Measurements from ENCODE around the gene ALKBH8.
"Not testable (repeated sequence)": the region's sequence is repeated elsewhere in the genome, so short reads cannot be mapped to it uniquely, and the experiment has no call there.

Gene ALKBH8, protein sequence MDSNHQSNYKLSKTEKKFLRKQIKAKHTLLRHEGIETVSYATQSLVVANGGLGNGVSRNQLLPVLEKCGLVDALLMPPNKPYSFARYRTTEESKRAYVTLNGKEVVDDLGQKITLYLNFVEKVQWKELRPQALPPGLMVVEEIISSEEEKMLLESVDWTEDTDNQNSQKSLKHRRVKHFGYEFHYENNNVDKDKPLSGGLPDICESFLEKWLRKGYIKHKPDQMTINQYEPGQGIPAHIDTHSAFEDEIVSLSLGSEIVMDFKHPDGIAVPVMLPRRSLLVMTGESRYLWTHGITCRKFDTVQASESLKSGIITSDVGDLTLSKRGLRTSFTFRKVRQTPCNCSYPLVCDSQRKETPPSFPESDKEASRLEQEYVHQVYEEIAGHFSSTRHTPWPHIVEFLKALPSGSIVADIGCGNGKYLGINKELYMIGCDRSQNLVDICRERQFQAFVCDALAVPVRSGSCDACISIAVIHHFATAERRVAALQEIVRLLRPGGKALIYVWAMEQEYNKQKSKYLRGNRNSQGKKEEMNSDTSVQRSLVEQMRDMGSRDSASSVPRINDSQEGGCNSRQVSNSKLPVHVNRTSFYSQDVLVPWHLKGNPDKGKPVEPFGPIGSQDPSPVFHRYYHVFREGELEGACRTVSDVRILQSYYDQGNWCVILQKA
- 11.1 to 27.8 (median 23.0) reads per million in 4 donors for total RNA-seq

DNA sequence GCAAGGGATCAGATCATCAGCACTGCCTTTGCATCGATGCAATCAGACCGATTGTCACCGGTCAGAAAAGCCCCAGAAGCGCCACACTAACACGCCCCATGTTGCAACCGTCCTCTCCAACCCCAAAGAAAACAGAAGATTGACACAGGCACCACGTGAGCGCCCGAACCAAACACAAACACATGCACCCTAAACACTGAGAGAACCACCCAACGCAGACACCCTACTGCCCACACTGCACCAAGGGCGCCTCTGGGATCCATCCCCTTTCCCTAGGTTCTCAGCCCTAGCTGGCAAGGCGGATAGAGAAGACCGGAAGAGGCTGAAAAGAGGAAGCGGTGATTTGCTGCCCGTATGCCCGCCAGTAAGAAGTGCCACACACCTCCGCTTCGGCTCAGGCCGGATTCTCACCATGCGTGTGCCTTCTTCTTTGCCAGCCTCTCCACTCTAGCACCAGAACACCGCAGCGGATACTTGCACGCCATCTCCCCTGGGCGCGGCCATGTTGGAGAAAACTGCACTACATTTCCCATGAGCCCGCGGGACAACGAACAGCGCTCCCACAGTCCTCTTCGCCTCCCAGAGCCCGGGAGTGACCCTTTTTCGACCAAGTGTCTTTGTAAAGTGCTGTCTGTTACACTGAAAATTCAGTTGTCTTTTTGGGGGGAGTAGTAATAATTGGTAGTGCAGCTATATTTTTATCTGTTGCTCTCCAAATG lies at the start of gene ALKBH8:
TSS of gene ALKBH8 (minus strand) at position 517 of the 719 bp plus-strand sequence. CDS start 4,842 bp downstream, outside the sequence.
- DNase-seq, result peak; percentile 55 to 80 (median 68)

DNA sequence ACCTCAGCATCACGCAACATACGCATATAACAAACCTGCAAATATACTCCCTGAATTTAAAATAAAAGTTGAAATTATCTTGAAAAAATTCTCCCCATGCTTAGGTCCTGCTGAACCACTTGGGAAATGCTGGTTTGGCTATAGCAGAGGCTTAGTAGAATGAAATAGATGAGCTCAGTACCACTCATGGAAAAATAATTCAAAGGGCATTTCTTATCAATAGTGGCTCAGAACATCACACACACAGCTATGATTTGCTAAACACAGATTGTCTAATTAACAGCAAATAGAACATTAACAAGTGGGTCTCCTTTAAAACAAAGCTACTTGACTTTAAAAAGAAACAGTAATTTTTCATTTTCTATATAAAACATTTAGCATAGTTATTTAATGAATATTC lies 46.9 kb upstream of the ALKBH8 start:
- DNase-seq, result no peak

DNA sequence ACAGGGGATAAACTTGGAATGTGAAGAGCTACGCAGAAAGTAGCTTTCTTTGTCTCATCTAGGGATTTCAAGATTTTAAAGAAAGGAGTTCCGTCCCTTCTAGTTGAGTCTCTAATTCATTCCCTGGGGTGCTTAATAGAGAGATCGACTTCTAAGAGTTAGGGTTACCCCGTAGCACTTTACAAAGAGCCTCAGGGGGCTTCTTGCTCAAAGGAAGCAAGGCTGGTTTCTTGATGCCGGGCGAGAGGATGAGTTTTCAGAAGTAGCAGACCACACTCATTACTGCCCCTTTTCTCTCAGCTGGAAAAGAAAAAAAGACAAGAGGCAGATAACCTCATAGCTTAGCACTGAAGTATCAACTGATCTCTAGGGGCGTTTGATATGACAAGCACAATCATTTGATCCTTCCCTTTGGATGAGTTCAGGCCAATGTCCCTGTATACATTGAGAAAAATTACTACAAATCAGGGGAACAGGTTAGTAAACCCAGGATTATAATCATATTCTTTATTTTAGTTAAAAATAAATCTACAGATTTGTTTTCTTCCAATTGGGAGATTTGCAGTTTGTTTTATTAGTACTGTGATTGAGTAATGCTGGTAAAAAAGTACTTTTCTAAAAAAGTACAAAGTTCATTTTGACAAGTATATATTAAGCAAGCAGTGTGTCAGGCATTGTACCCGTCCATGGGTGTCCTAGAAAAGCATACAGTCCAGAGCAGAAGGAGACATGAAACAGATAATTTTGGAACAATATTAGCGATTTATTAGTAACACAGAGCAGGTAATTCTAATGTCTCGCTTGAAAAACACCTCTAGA lies 44.1 kb upstream of the ALKBH8 start:
- DNase-seq, result no peak

DNA sequence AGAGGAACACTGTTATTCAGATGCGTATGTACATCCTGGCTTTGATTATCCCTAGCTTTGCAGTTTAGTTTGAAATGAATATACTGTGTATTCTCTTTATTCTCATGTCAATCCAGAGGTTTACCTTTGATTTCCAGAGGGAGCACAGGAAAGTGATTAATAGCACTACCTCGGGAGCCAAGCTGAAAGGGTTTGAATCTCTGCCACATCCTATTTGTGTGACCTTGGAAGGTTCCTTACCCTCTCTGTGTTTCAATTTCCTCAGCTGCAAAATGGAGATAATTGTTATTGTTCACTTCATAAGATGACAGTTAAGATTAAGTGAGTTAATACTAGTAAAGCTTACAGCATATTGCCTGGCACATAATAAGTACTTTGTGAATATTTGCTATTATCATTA lies 43.3 kb upstream of the ALKBH8 start:
- DNase-seq, result no peak

DNA sequence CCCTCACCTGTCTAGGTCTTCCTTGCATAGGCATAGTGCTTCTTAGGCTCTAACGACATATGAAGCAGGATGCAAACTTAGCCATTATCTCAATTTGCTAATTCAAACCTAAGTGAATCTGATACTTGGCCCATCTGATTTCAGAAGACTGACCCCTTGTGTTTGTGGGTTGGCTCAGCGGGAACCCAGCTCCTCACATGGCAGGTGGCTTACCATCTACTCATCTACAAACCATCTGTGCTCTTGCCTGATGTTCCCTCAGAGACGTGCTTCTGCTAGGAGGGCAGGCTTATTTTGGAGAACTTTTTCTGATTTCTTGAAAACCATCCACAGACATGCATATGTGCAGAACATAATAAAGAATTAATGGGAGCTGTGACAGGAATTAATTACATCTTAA lies 40.6 kb upstream of the ALKBH8 start:
- DNase-seq, result peak in 1 of 5 donors; percentile 3

DNA sequence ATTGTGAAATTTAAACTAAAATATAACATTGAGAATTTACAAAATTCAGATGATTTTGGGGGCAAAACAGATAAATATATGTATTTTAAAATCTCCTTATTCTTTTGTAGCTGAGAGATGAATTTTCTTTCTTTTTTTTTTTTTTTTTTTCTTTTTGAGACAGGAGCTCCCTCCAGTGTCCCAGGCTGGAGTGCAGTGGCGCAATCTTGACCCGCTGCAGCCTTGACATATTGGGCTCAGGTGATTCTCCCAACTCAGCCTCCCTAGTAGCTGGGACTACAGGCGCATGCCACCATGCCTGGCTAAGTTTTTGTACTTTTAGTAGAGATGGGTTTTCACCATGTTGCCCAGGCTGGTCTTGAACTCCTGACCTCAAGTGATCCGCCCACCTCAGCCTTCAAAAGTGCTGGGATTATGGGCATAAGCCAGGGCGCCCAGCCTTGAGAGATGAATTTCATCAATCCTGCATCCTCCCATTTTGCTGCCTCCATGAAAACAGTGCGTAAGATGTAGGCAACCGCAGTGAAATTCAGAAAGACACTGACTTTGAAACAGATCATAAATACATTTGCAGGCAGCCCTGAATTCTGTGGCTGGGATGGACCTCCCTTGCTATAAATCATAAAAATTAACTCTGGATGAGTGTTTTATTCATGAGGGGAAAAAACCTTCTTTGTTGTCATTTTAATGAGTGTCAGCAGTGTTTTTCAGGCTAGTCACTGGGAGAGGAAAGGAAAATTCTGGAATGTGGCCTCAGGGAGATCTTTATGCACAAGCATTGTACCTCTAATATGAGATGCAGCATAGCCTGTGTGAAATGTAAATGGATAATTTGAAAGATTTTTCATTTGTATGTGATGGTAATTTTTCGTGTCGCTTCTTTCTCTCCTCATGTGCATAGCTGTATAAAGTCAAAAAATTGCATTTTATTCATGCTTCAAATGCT lies 39.8 kb upstream of the ALKBH8 start:
- DNase-seq, result no peak

DNA sequence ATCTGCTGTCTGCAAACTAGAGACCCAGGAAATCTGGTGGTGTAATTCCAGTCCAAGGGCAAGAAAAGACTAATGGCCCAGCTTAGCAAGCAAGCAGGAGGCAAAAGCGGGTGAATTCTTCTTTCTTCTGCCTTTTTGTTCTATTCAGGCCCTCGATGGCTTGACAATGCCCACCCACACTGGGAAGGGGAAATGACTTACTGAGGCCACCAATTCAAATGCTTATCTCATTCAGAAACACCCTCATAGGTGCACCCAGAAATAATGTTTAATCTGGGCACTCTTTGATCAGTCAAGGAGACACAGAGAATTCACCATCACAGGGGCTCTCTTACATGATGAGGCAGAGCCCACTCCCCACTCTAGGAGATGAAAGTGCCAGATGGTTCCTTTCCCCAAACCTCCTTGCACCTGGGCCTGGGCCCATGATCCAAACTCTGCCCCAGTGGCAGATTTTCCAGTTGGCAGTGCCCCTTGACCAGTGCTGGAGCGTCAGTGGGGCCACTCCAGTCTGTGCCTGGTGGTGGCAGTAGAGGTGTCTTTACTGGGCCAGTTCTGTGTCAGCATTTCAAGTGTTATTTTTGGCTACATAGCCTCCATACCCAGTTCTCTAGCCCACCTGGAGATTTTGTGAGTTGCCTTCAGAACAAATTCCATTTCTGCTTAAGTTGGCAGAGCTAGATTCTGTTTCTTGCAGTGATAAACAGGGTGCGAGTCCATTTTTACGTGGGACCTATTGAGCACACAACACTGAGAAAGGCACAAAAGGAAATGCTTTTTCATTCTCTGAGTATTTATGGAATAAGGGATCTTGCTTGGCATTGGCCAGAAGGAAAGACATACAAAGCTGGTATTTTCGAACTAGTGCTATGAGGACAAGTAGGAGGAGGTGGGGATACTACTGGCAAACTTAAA lies 32.9 kb upstream of the ALKBH8 start:
- DNase-seq, result no peak

DNA sequence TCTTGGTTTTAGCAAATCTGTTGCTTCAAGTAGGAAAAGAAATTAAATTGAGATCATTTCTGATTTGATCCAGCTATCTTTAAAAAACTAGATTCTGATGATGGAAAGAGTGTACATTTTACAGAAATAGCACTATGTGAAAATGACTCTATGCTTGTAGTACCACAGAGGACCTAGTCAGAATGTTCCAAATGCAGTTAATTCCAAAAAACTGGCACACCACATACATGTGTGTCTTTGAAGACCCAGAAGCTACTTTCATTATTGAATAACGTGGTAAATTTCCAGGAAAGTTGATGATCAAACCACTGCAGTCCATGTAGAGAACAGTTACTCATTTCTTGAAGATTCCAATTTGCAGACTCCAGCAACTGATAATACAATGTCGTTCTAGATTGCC lies 29.2 kb upstream of the ALKBH8 start:
- DNase-seq, result no peak

DNA sequence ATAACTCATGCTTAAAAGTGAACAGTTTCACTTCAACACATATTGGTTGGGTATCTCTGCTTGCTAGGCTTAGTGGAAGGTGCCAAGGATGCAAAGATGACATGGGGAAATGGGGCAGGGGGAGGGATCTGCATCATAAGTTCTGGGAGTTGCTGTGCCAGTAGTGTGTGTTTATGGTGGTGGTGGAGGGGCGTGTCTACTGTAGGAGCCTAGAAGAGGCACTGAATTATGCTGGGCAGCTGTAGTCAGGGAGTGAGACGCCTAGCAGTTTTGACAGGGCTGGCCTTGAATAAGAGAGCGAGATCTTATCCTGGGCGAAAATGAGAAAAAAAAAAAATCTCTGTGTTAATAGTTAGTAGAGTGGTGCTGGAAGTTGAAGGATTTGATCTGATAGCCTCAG lies 28.4 kb upstream of the ALKBH8 start:
- no peak for DNase-seq

DNA sequence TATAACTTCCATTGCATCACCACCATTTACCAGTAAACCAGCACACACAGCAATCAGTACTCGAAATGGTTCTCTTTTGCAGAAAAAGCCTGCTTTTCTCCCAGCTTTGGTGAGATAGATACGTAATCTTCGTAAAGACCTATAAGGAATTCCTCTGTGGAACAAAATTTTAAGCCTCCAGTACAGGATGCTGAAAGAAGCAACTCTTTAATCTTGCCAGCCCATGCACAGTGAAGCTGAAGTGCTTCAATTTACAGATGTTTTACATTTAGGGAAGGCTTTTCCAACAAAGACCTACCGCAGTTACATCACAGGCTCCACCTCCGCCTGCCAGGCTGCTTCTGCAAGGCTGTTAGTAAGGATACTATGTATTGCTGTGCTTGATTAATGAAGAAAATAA lies 27.3 kb upstream of the ALKBH8 start:
- no peak for DNase-seq

DNA sequence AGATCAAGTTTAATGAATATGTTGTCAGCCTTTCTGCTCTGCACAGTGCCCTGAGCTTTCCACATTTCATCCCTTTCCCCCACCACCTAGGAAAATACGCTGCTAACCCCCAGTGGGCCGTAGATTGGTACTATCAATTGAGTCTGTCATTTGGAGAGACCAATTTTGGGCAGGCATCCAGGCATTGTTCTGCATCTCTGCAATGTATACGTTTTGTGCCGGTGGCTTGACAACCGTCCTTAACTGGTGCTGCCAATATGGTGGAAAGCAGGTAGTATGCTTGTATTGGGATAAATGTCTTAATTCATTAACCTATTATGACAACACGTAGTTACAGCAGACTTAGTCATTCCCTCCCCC lies 26.7 kb upstream of the ALKBH8 start:
- no peak for DNase-seq

DNA sequence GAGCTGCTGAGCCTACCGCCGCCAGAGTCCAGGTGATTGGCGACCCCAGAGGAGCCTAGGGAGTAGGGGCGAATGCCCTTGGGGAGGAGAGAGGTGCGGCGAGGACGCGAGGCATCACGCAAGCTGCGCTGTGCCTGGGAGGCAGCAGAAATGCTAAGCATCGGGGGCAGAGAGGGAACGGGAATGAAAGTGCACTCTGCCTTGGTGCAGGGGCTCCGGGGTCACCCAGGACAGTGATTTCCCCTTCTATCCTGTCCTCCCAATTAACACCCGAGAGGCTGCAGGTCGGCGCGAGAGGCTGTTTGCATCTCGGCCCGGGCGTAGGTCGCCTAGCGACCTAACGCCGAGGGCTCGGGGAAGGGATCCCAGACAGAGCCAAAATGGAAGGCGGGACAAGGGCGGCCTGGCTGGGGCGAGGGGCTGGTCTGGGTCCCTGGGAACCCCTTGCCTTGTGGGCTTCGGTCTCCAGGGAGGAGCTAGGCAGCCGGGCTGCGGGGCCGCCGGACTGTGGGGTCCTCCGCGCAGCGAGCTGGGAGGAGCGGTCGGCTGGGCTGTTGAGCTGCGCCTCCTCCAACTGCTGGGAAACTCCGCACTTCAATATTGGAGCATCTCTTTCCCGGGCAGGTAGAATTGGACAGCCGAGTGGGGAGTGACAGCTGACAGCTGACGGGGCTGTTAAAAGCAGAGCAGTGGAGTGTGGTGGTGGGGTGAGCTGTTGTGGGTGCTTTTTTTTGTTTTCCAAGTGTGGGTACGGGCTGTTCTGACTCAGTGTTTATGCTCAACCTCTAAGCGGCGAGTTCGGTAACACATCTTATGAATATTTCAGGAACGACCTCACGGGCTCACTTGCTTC lies 26.1 kb upstream of the ALKBH8 start:
- DNase-seq, result peak in 1 of 5 donors; percentile 12

DNA sequence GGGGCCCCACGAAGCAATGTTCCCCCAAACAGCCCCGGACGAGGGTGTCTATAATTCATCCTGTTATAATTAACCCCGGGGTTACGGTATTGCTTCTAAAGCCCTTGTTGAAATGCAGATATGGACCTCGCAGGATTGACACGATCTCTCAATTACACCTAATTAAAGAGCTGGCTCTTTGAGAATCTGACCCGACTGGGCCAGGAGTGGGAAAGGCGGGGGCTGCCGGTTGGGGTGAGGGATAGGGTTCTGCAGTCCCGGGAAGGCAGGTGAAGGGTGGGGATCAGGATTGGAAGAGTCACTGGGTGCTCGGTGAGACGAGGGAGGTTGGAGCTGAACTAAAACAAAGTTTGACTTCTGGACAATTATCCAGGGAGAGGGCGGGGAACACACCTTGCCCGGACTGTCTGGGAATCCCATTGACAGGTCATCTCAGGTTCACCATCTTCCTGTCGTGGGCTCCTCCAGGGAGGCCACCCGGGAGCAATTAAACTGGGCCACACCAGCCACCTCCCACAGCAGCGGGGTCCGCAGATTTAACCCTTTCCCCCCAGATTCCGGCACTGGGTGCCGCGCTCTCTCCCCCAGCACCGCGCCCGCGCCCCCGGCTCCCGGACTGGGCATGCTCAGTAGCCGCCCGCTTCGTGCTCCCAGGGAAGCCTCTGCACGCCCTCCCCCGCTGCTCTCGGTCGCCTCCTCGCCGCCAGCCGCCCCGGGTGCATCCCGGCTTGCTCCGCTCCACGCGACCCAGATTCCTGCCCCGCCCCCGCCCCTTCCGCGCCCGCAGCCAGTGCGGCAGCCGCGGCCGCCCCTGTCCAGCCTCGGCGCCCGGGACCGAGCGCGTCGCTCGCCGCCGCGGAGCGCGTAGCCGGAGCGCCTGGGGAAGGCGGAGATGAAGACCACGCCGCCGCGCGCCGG lies 25.2 kb upstream of the ALKBH8 start, which contains the start of gene ELMOD1:
TSS of gene ELMOD1 (plus strand) at position 688 of the 918 bp plus-strand sequence. CDS start 27,043 bp downstream, outside the sequence.
- DNase-seq, result peak in 1 of 5 donors; percentile 20

DNA sequence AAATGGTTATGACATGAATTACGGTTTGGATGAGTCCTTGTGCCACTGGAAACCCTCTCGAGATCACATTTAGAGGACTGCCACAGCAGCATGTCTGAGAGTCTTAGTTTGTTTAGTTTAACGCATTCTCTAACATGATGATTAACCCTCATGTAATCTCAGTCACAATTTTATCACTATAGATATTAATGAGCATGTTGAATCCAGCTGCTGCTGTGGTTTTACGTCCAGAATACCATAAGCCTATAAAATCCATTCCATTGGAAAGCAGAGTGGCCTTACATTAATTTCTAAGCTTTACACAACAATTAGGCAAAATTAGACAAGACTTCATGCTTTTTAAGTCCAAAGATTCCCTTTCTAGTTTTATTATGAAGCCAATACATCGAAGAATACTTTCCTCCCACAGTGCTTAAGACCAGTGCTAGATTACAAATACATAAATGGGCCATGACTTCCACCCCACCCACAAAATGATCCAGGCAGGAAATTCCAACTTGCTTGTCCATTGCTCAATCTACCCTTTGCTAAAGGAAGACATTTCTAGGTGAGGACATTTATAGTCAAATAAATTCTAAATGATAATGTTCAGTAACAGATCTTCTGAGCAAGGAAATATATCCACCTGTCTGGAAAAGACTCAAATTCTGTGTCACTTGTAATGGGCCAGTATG lies 21.9 kb upstream of the ALKBH8 start:
- no peak for DNase-seq

DNA sequence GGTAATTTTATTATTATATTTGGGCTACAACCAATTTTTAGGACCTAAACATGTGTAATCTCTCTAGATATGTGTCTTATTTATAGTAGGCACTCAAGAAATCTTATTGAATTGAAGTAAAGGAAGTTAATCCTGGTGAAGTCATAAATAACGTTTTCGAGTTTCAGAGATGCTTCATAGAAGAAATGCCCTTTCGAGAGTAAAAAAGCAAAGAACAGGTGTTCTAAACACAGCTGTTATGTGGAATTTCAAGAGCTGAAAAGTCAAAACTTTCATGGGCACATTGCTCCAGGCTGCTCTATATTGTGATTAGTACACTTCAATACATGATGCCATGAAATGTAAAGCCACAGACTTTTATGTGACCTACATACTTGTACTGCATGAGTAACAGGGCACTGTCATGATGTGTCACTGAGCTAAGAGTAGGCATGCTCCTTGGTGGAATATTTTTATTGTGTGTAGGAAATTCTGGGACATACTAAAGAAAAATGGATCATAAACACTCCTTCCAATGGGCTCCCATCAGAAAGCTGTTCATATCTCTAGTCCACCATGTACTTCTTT lies 18.2 kb upstream of the ALKBH8 start:
- DNase-seq, result no peak

DNA sequence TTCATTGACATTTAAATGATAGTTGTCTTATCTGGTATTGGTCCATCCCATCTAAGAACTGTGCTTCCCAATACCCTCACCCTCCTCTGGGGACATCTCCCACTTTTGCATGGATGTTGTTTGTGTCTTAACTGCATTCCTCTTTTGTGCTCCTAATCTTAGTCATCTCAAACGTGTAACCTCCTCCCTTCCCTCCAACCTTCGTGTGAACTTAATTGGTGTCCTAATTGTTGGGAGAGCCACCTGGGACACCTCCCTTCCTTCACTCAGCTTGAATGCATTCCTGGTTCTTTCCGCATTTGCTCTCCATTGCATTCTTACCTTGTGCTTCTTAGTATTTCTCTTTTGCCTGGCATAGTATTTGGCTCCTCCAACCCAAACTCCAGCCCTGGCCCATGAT lies 15.6 kb upstream of the ALKBH8 start:
- DNase-seq, result no peak

DNA sequence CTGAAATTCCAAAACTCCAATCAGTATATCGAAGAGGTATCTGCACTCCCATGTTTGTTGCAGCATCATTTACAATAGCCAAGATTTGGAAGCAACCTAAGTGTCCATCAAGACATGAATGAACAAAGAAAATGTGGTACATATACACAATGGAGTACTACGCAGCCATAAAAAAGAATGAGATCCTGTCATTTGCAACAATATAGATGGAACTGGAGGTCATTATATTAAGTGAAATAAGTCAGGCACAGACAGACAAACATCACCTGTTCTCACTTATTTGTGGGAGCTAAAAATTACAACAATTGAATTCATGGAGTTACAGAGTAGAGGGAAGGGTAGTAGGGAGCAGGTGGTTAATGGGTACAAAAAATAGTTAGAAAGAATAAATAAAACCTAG lies 13.6 kb upstream of the ALKBH8 start:
- DNase-seq, result not testable (repeated sequence)

Measured in T-helper 1 cell (primary cell).